ENCODE results near the gene STRA8. TPM values are rescaled to one million over a fixed set of nuclear protein-coding genes. Genes with fewer than 3 reads are reported as not detected.

STRA8 gene
- total RNA-seq = not detected

GRCh38 chr7:135233570-135233969 lies at the start of gene STRA8:
Gene STRA8 (plus strand): TSS chr7:135233838. CDS start chr7:135240525, 6,687 bp downstream.
- TF ChIP-seq POLR2A (IDR thresholded peaks at IDR 0.05) = no peak
- no peak for TF ChIP-seq CTCF (IDR thresholded peaks at IDR 0.05)
- intact Hi-C loops (cut with DNase I; ENCODE audit: low total_unique reads) = no loop called here
- DNase-seq = no peak
- H3K9me3 ChIP-seq = no peaks in the 10 kb centered on the region
- H3K27ac ChIP-seq = no peak within 1 kb of the TSS
- H3K36me3 ChIP-seq = no peaks in the 10 kb centered on the region
- no peaks in the 10 kb centered on the region for H3K27me3 ChIP-seq
- H3K4me1 ChIP-seq = no peaks in the 10 kb centered on the region
- H3K4me3 ChIP-seq = no peak within 1 kb of the TSS

GRCh38 chr7:135184254-135184841 lies 49.3 kb upstream of the STRA8 start:
- H3K27me3 ChIP-seq = no peaks in the 10 kb centered on the region
- no peak overlapping the region for H3K27ac ChIP-seq
- H3K36me3 ChIP-seq = no peaks in the 10 kb centered on the region
- no peak for TF ChIP-seq CTCF (IDR thresholded peaks at IDR 0.05)
- no peak for TF ChIP-seq POLR2A (IDR thresholded peaks at IDR 0.05)
- no peak for DNase-seq
- no peaks in the 10 kb centered on the region for H3K4me1 ChIP-seq
- peaks cover 0 to 9% of the 10 kb centered on the region in 2 donors for H3K9me3 ChIP-seq
- intact Hi-C loops (cut with DNase I; ENCODE audit: low total_unique reads) = no loop called here
- no peak overlapping the region for H3K4me3 ChIP-seq

- intact Hi-C loops (cut with DNase I; ENCODE audit: low total_unique reads) = no loop called here
- Histone ChIP-seq H3K9me3 (peaks cover 0 to 9% of the 10 kb centered on the region in 2 donors), H3K36me3 (no peaks in the 10 kb centered on the region), H3K4me1 (no peaks in the 10 kb centered on the region), H3K27ac (no peak overlapping the region), H3K4me3 (no peak overlapping the region), H3K27me3 (no peaks in the 10 kb centered on the region)
- no peak for DNase-seq
- TF ChIP-seq POLR2A (IDR thresholded peaks at IDR 0.05) (no peak), CTCF (IDR thresholded peaks at IDR 0.05) (no peak)
These were observed 48.0 kb upstream of the STRA8 start for GRCh38 chr7:135185471-135186260.

GRCh38 chr7:135186261-135186540 lies 47.4 kb upstream of the STRA8 start:
- TF ChIP-seq POLR2A (IDR thresholded peaks at IDR 0.05) (no peak), CTCF (IDR thresholded peaks at IDR 0.05) (no peak)
- no peaks in the 10 kb centered on the region for H3K36me3 ChIP-seq
- intact Hi-C loops (cut with DNase I; ENCODE audit: low total_unique reads) = no loop called here

GRCh38 chr7:135186841-135187253 lies 46.8 kb upstream of the STRA8 start:
- no peak for DNase-seq
- H3K4me1 ChIP-seq = no peaks in the 10 kb centered on the region
- no peak for TF ChIP-seq POLR2A (IDR thresholded peaks at IDR 0.05)
- no peak overlapping the region for H3K27ac ChIP-seq
- no peak overlapping the region for H3K4me3 ChIP-seq
- H3K27me3 ChIP-seq = no peaks in the 10 kb centered on the region
- H3K9me3 ChIP-seq = peaks cover 0 to 2% of the 10 kb centered on the region in 2 donors
- H3K36me3 ChIP-seq = no peaks in the 10 kb centered on the region
- intact Hi-C loops (cut with DNase I; ENCODE audit: low total_unique reads) = no loop called here

More at GRCh38 chr7:135186261-135186540, 47.4 kb upstream of the STRA8 start:
- no peak for DNase-seq
- Histone ChIP-seq H3K27ac (no peak overlapping the region), H3K4me1 (no peaks in the 10 kb centered on the region), H3K27me3 (no peaks in the 10 kb centered on the region), H3K4me3 (no peak overlapping the region), H3K9me3 (peaks cover 0 to 9% of the 10 kb centered on the region in 2 donors)

Data from uterus (tissue), 4 donors.